ENCODE data around the gene FAM170A. TPM values are rescaled to one million over a fixed set of nuclear protein-coding genes. Genes with fewer than 3 reads are reported as not detected.

Gene FAM170A
- total and polyA plus RNA-seq, 9 of the 15 experiments (the other 6 are each of a cell fraction or from before 2014, with no cell fraction given): 0.13 TPM; not detected in 8

DNA sequence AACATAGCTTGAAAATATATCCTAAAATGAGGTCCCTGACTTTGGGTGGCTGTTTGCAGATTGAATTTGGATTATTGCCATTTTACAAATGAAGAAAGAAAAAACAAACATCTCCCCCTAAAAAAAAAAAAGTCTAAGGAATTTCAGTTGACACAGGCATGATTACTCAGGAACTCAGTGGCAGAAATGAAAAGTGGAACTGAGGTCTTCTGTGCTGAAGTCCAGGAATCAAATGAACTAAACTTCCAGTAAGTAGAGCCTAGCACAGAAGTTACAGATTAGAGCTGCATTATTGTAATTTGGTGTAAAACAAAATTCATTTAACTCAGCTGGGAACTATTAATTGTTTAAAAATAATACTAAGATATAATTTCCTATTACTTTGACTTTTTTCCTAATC is 26.7 kb downstream of the FAM170A start:
- H3K9me1 ChIP-seq (ENCODE audit: control insufficient read depth, insufficient read depth, low read length): no peaks in the 10 kb centered on the region
- H4K20me1 ChIP-seq (replicated peaks; ENCODE audit: control insufficient read depth, insufficient read depth, low read length): no peaks in the 10 kb centered on the region
- in situ Hi-C loops (cut with MboI): no loop called here
- no peak overlapping the region for H2AFZ ChIP-seq (ENCODE audit: low read depth, low read length)
- ATAC-seq: no peak
- no peaks in the 10 kb centered on the region for H3K27me3 ChIP-seq (ENCODE audit: control insufficient read depth in 2 of 2, insufficient read depth in 2 of 2, low read length in 2 of 2)
- DNase-seq (ENCODE audit: extremely low read depth in 1 of 4, low spot score in 3 of 4): no peak
- no peaks in the 10 kb centered on the region for H3K79me2 ChIP-seq (ENCODE audit: control insufficient read depth, insufficient read depth, low read length)
- intact Hi-C loops (cut with micrococcal nuclease): no loop called here
- no peak overlapping the region for H3K4me3 ChIP-seq
- CTCF ChIA-PET (ENCODE audit: low intra/inter-chr PET ratio): no interaction called here
- no peaks in the 10 kb centered on the region for H3K9me3 ChIP-seq (replicated peaks; ENCODE audit: control insufficient read depth, insufficient read depth, low read depth, low read length)
- no peak overlapping the region for H3K9ac ChIP-seq (ENCODE audit: insufficient read depth in 1 of 2, low read depth in 2 of 2, low read length in 2 of 2)
- POLR2A ChIA-PET: interaction anchor here (0.6 to 0.7 kb wide), 2 partner anchors 8 to 63 kb away, joined by 3 read pairs; no protein-coding TSS in a partner anchor
- no peaks in the 10 kb centered on the region for H3K36me3 ChIP-seq (ENCODE audit: control insufficient read depth, insufficient read depth, low read length)
- no peak for FAIRE-seq
- TF ChIP-seq ZNF23 (CRISPR knock-in tag; IDR thresholded peaks at IDR 0.05): no peak
- TF ChIP-seq XRCC3 (IDR thresholded peaks at IDR 0.05): no peak
- TF ChIP-seq CAMTA2 (CRISPR knock-in tag; conservative IDR thresholded peaks at IDR 0.05): no peak
- TF ChIP-seq, protein P1, sequence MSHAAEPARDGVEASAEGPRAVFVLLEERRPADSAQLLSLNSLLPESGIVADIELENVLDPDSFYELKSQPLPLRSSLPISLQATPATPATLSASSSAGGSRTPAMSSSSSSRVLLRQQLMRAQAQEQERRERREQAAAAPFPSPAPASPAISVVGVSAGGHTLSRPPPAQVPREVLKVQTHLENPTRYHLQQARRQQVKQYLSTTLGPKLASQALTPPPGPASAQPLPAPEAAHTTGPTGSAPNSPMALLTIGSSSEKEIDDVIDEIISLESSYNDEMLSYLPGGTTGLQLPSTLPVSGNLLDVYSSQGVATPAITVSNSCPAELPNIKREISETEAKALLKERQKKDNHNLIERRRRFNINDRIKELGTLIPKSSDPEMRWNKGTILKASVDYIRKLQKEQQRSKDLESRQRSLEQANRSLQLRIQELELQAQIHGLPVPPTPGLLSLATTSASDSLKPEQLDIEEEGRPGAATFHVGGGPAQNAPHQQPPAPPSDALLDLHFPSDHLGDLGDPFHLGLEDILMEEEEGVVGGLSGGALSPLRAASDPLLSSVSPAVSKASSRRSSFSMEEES (CRISPR knock-in tag; IDR thresholded peaks at IDR 0.05): no peak
- TF ChIP-seq, protein P2, sequence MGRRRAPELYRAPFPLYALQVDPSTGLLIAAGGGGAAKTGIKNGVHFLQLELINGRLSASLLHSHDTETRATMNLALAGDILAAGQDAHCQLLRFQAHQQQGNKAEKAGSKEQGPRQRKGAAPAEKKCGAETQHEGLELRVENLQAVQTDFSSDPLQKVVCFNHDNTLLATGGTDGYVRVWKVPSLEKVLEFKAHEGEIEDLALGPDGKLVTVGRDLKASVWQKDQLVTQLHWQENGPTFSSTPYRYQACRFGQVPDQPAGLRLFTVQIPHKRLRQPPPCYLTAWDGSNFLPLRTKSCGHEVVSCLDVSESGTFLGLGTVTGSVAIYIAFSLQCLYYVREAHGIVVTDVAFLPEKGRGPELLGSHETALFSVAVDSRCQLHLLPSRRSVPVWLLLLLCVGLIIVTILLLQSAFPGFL (CRISPR knock-in tag; IDR thresholded peaks at IDR 0.05): no peak
- TF ChIP-seq TBL1XR1 (IDR thresholded peaks at IDR 0.05; ENCODE audit: low read length in 2 of 2): no peak
- H3K27ac ChIP-seq (ENCODE audit: extremely low read depth, low read depth, low read length): no peak overlapping the region
- no peak overlapping the region for H3K4me2 ChIP-seq (ENCODE audit: insufficient read depth, low read length)
- BruUV-seq (replicated peaks): no TSS peak
- H3K4me1 ChIP-seq (replicated peaks in 1 of 2; ENCODE audit: control insufficient read depth in 2 of 2, insufficient read depth in 2 of 2, low read length in 2 of 2): no peaks in the 10 kb centered on the region

Data from K562 (cell line).